Right lung (tissue), 5 donors: ENCODE results near the gene TTC23. TPM values are rescaled to one million over a fixed set of nuclear protein-coding genes. Genes with fewer than 3 reads are reported as not detected.
"Not testable (repeated sequence)": the region's sequence is repeated elsewhere in the genome, so short reads cannot be mapped to it uniquely, and the experiment has no call there.

ENCODE experiments used
- DNase-seq, 2 donors: peaks; one replicate each; pipeline ENCODE4 v3.0.0-alpha.2; 2013
- polyA plus RNA-seq, 5 donors: library from polyadenylated mRNA; unstranded; fragments of 120-200 nt; gene quantifications; one replicate each; pipeline versions ENCODE4 v1.2.1 to v1.2.3, GENCODE V29; 2013; ENCODE audit warnings: inconsistent platforms in 1 of 5, low replicate concordance in 1 of 5; ENCODE audit not compliant: insufficient read length in 5 of 5, insufficient read depth in 1 of 5

TTC23 gene
- polyA plus RNA-seq, 5 donors: 31.9 to 41.9 (median 36.1) TPM

- DNase-seq: no peak
These were observed 127.5 kb downstream of the TTC23 start for GRCh38 chr15:99121691-99122410.

- no peak for DNase-seq
These were observed 128.2 kb downstream of the TTC23 start for GRCh38 chr15:99121207-99121606.

GRCh38 chr15:99120050-99120777, 129.2 kb downstream of the TTC23 start:
- no peak for DNase-seq

GRCh38 chr15:99118801-99119546, 130.4 kb downstream of the TTC23 start:
- no peak for DNase-seq

GRCh38 chr15:99118258-99118632, 131.1 kb downstream of the TTC23 start:
- no peak for DNase-seq

- no peak for DNase-seq
These were observed 131.7 kb downstream of the TTC23 start for GRCh38 chr15:99117563-99118257.

- no peak for DNase-seq
These were observed 132.3 kb downstream of the TTC23 start for GRCh38 chr15:99117111-99117510.

- DNase-seq: no peak
These were observed 133.8 kb downstream of the TTC23 start for GRCh38 chr15:99115300-99116215.

- no peak for DNase-seq
These were observed 134.7 kb downstream of the TTC23 start for GRCh38 chr15:99114511-99115299.

- no peak for DNase-seq
These were observed 135.7 kb downstream of the TTC23 start for GRCh38 chr15:99113547-99114271.

- DNase-seq: not testable (repeated sequence)
These were observed 137.7 kb downstream of the TTC23 start for GRCh38 chr15:99111641-99112040.

GRCh38 chr15:99110581-99111320, 138.6 kb downstream of the TTC23 start:
- DNase-seq: no peak

GRCh38 chr15:99110093-99110492, 139.3 kb downstream of the TTC23 start:
- no peak for DNase-seq

- no peak for DNase-seq
These were observed 139.8 kb downstream of the TTC23 start for GRCh38 chr15:99109555-99110021.

GRCh38 chr15:99108993-99109392, 140.4 kb downstream of the TTC23 start:
- DNase-seq: no peak

- peak in 1 of 2 donors; percentile 36 for DNase-seq
These were observed 142.8 kb downstream of the TTC23 start for GRCh38 chr15:99106417-99107220.

- peak in 1 of 2 donors; percentile 42 for DNase-seq
These were observed 143.7 kb downstream of the TTC23 start for GRCh38 chr15:99105514-99106341.
